ENCODE measurements around the gene ZNF560. TPM values are rescaled to one million over a fixed set of nuclear protein-coding genes. Genes with fewer than 3 reads are reported as not detected.

Gene ZNF560
- total and polyA plus RNA-seq, 9 of the 15 experiments (the other 6 are each of a cell fraction or from before 2014, with no cell fraction given) = 0.04 to 0.18 (median 0.05) TPM; not detected in 3

DNA sequence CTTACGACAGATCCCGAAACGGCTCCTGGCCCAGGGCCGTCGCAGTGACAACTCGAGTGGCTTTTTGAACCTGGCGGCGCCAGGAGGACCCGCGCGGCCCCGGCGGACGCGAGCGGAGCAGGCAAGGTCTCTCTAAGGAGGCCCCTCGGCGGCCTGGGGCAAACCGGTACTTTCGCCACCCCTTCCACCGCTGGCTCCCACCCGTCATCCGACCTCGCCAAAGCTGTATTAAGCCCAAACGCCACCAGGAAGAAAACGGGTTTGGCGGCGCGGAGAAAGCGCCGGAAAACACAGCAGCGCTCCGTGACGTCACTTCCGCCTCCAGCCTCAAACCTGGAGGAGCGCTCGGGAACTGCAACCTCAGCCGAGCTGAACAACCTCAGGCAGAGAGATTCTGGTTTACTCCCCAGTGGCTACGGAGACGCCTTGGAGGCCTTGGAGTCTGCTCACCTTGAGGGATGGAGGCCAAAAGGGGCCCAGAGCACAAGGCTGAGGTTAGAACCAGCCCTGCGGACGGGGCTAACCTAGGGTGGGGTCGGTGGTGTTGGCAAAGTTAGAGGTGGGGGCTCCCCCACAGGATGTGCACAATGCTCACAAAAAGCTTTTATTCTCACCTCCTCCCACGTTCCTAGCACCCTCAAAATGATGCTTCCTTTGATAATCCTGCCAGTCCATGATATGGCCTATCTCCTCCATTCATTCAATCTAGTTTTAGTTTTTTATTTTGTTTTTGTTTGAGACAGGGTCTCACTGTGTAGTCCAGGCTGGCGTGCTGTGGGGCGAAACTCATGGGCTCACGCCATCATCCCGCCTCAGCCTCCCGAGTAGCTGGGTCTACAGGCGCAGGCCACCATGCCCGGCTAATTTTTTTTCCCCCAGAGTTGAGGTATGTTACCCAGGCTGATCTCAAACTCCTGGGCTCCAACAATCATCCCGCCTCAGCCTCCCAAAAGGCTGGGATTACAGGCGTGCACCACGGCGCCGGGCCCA is 62.8 kb downstream of the ZNF560 start, which contains the start of gene ZNF266 (continued):
- TF ChIP-seq JUND (IDR thresholded peaks at IDR 0.05; ENCODE audit: borderline replicate concordance, low read depth, low read length) = peak; percentile 88
- peak; percentile 64; the same call in 2 of the 3 replicates for TF ChIP-seq JUND (tag; IDR thresholded peaks at IDR 0.05; ENCODE audit: borderline replicate concordance, low read depth, low read length)
- peak; percentile 71; the same call in 1 of the 2 replicates for TF ChIP-seq FOXP1 (CRISPR knock-in tag; IDR thresholded peaks at IDR 0.05)
- TF ChIP-seq RBBP5 (IDR thresholded peaks at IDR 0.05; ENCODE audit: borderline replicate concordance, insufficient read depth, low read length, poor library complexity, severe bottlenecking) = peak; percentile 99
- peak; percentile 94 for TF ChIP-seq POLR2G (IDR thresholded peaks at IDR 0.05; ENCODE audit: low read depth, low read length)
- TF ChIP-seq, protein P1, sequence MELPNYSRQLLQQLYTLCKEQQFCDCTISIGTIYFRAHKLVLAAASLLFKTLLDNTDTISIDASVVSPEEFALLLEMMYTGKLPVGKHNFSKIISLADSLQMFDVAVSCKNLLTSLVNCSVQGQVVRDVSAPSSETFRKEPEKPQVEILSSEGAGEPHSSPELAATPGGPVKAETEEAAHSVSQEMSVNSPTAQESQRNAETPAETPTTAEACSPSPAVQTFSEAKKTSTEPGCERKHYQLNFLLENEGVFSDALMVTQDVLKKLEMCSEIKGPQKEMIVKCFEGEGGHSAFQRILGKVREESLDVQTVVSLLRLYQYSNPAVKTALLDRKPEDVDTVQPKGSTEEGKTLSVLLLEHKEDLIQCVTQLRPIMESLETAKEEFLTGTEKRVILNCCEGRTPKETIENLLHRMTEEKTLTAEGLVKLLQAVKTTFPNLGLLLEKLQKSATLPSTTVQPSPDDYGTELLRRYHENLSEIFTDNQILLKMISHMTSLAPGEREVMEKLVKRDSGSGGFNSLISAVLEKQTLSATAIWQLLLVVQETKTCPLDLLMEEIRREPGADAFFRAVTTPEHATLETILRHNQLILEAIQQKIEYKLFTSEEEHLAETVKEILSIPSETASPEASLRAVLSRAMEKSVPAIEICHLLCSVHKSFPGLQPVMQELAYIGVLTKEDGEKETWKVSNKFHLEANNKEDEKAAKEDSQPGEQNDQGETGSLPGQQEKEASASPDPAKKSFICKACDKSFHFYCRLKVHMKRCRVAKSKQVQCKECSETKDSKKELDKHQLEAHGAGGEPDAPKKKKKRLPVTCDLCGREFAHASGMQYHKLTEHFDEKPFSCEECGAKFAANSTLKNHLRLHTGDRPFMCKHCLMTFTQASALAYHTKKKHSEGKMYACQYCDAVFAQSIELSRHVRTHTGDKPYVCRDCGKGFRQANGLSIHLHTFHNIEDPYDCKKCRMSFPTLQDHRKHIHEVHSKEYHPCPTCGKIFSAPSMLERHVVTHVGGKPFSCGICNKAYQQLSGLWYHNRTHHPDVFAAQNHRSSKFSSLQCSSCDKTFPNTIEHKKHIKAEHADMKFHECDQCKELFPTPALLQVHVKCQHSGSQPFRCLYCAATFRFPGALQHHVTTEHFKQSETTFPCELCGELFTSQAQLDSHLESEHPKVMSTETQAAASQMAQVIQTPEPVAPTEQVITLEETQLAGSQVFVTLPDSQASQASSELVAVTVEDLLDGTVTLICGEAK (IDR thresholded peaks at IDR 0.05) = peak; percentile 97
- TF ChIP-seq, protein P1 (CRISPR knock-in tag; IDR thresholded peaks at IDR 0.05) = no peak
- peak; percentile 11; the same call in 1 of the 2 replicates for TF ChIP-seq E2F3 (CRISPR knock-in tag; IDR thresholded peaks at IDR 0.05)
- peak; percentile 70 for TF ChIP-seq JUN (IDR thresholded peaks at IDR 0.05; ENCODE audit: borderline replicate concordance, low read depth, low read length)
- no peak for TF ChIP-seq JUN (CRISPR knock-in tag; IDR thresholded peaks at IDR 0.05; ENCODE audit: borderline replicate concordance)
- TF ChIP-seq CBFA2T3 (IDR thresholded peaks at IDR 0.05) = no peak
- no peak for TF ChIP-seq ZNF133 (CRISPR knock-in tag; IDR thresholded peaks at IDR 0.05)
- no peak; the same call in 1 of the 2 replicates for TF ChIP-seq NCOA1 (IDR thresholded peaks at IDR 0.05; ENCODE audit: low read depth)
- TF ChIP-seq PPARD (CRISPR knock-in tag; IDR thresholded peaks at IDR 0.05) = no peak
- TF ChIP-seq NELFE (IDR thresholded peaks at IDR 0.05; ENCODE audit: insufficient read depth, insufficient read length) = no peak
- TF ChIP-seq ZNF778 (CRISPR knock-in tag; IDR thresholded peaks at IDR 0.05) = no peak
- peak; percentile 91 for TF ChIP-seq FOXK2 (conservative IDR thresholded peaks at IDR 0.05 in 1 of 2, IDR thresholded peaks at IDR 0.05 in 1 of 2; ENCODE audit: low read depth in 2 of 2)
- TF ChIP-seq, protein P2, sequence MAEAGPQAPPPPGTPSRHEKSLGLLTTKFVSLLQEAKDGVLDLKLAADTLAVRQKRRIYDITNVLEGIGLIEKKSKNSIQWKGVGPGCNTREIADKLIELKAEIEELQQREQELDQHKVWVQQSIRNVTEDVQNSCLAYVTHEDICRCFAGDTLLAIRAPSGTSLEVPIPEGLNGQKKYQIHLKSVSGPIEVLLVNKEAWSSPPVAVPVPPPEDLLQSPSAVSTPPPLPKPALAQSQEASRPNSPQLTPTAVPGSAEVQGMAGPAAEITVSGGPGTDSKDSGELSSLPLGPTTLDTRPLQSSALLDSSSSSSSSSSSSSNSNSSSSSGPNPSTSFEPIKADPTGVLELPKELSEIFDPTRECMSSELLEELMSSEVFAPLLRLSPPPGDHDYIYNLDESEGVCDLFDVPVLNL (CRISPR knock-in tag; IDR thresholded peaks at IDR 0.05; ENCODE audit: low read depth) = no peak

Data from K562 (cell line).